GM23338 (cell line): ENCODE results near the gene OARD1. TPM values are rescaled to one million over a fixed set of nuclear protein-coding genes. Genes with fewer than 3 reads are reported as not detected.

Source experiments
- ATAC-seq: fragments of 200-7000 bp; cut with Tn5 transposase; 3 replicates; pipeline ENCODE4 v1.9.1; 2020
- DNase-seq: peaks from one replicate; pipeline ENCODE4 v3.0.0-alpha.2; 2015; ENCODE audit warnings: low spot score
- H2AFZ ChIP-seq: fragments of 200-600 bp; sonication (generic); 2 replicates; pipeline ENCODE4 v1.8.0; 2016; ENCODE audit warnings: antibody characterized with exemption, mild to moderate bottlenecking, moderate library complexity
- H3F3A ChIP-seq: fragments of 200-600 bp; sonication (generic); replicated peaks from 2 replicates; pipeline ENCODE4 v1.8.0; 2017; ENCODE audit warnings: antibody characterized with exemption, mixed run types, low read depth
- H3K27ac ChIP-seq: fragments of 200-600 bp; sonication (generic); 2 replicates; pipeline ENCODE4 v1.6.1; 2016; ENCODE audit warnings: low read depth
- H3K27me3 ChIP-seq: fragments of 200-600 bp; sonication (generic); 2 replicates; pipeline ENCODE4 v1.8.0; 2016; ENCODE audit warnings: mild to moderate bottlenecking, mixed run types, moderate library complexity; ENCODE audit not compliant: insufficient read depth
- H3K36me3 ChIP-seq: fragments of 200-600 bp; sonication (generic); 2 replicates; pipeline ENCODE4 v1.8.0; 2016; ENCODE audit warnings: mild to moderate bottlenecking; ENCODE audit not compliant: insufficient read depth
- H3K4me1 ChIP-seq: fragments of 200-600 bp; sonication (generic); 2 replicates; pipeline ENCODE4 v1.8.0; 2016; ENCODE audit warnings: mild to moderate bottlenecking, moderate library complexity; ENCODE audit not compliant: insufficient read depth
- H3K4me2 ChIP-seq: fragments of 200-600 bp; sonication (generic); 2 replicates; pipeline ENCODE4 v1.7.1; 2017; ENCODE audit warnings: mixed run types
- H3K4me3 ChIP-seq: fragments of 200-600 bp; sonication (generic); 2 replicates; pipeline ENCODE4 v1.6.1; 2016; ENCODE audit warnings: mixed run types
- H3K79me2 ChIP-seq: fragments of 200-600 bp; sonication (generic); replicated peaks from 2 replicates; pipeline ENCODE4 v1.8.0; 2017; ENCODE audit warnings: mild to moderate bottlenecking; ENCODE audit not compliant: insufficient read depth
- H3K9me2 ChIP-seq: fragments of 200-600 bp; sonication (generic); 2 replicates; pipeline ENCODE4 v1.8.0; 2017; ENCODE audit not compliant: insufficient read depth
- H4K20me1 ChIP-seq: fragments of 200-600 bp; sonication (generic); replicated peaks from 2 replicates; pipeline ENCODE4 v1.8.0; 2017; ENCODE audit warnings: mild to moderate bottlenecking; ENCODE audit not compliant: insufficient read depth
- H3K27ac Mint-ChIP-seq: 2 replicates; pipeline ENCODE4 v1.8.0; 2020; ENCODE audit warnings: inconsistent platforms, mild to moderate bottlenecking, moderate library complexity, mixed read lengths
- H3K27me3 Mint-ChIP-seq: 3 replicates; pipeline ENCODE4 v1.8.0; 2022; ENCODE audit warnings: low read depth, mild to moderate bottlenecking, moderate library complexity, mixed read lengths, inconsistent platforms; ENCODE audit not compliant: insufficient read depth, poor library complexity
- H3K36me3 Mint-ChIP-seq: 3 replicates; pipeline ENCODE4 v1.8.0; 2021; ENCODE audit warnings: low read depth, mild to moderate bottlenecking, inconsistent platforms, moderate library complexity, mixed read lengths
- H3K4me1 Mint-ChIP-seq: 3 replicates; pipeline ENCODE4 v1.8.0; 2020; ENCODE audit warnings: mild to moderate bottlenecking, inconsistent platforms, mixed read lengths
- H3K4me3 Mint-ChIP-seq: 3 replicates; pipeline ENCODE4 v1.8.0; 2021; ENCODE audit warnings: moderate library complexity, mild to moderate bottlenecking, inconsistent platforms, mixed read lengths
- H3K9me3 Mint-ChIP-seq: 3 replicates; pipeline ENCODE4 v1.8.0; 2020; ENCODE audit warnings: moderate library complexity, mild to moderate bottlenecking, inconsistent platforms, mixed read lengths
- CREB1 ChIP-seq: fragments of 250-450 bp; sonication (Bioruptor Pico); IDR thresholded peaks from 2 replicates; pipeline ENCODE4 v1.5.0; 2020; ENCODE audit warnings: low read depth, mild to moderate bottlenecking, moderate library complexity
- EZH2 ChIP-seq: fragments of 200-600 bp; sonication (generic); IDR thresholded peaks from one replicate; pipeline ENCODE4 v1.8.0; 2017; ENCODE audit warnings: antibody characterized with exemption, mild to moderate bottlenecking, low read depth; ENCODE audit not compliant: unreplicated experiment
- EZH2phosphoT487 ChIP-seq: fragments of 200-600 bp; sonication (generic); IDR thresholded peaks from one replicate; pipeline ENCODE4 v1.8.1; 2018; ENCODE audit warnings: antibody characterized with exemption; ENCODE audit not compliant: unreplicated experiment
- JUNB ChIP-seq: IDR thresholded peaks from one replicate; pipeline ENCODE4 v1.6.1; 2016; ENCODE audit warnings: antibody characterized with exemption; ENCODE audit not compliant: unreplicated experiment
- NANOG ChIP-seq: IDR thresholded peaks from 2 replicates; pipeline ENCODE4 v1.6.1; 2016; ENCODE audit warnings: antibody characterized with exemption, borderline replicate concordance
- POLR2AphosphoS5 ChIP-seq: IDR thresholded peaks from 2 replicates; pipeline ENCODE4 v1.6.1; 2016; ENCODE audit warnings: antibody characterized with exemption, low read depth
- STAT1 ChIP-seq: IDR thresholded peaks from one replicate; pipeline ENCODE4 v1.6.1; 2016; ENCODE audit warnings: antibody characterized with exemption; ENCODE audit not compliant: unreplicated experiment
- ZNF114 ChIP-seq: fragments of 250-450 bp; sonication (Bioruptor Pico); IDR thresholded peaks from 2 replicates; pipeline ENCODE4 v1.5.0; 2020; ENCODE audit warnings: mild to moderate bottlenecking, moderate library complexity
- ZNF331 ChIP-seq: fragments of 250-450 bp; sonication (Bioruptor Pico); IDR thresholded peaks from 2 replicates; pipeline ENCODE4 v1.5.0; 2020; ENCODE audit warnings: low read depth, mild to moderate bottlenecking, moderate library complexity
- polyA plus RNA-seq: library from polyadenylated mRNA; unstranded; fragments of >200 nt; fragmentation: Nextera tagmentation; extraction: Ambion mirVana; gene quantifications from 2 replicates; pipeline ENCODE4 v1.2.1, GENCODE V29; 2016
- total RNA-seq: library from RNA; depleted of rRNA; stranded (reverse); fragments of >200 nt; shearing (Covaris generic); gene quantifications from 2 replicates; pipeline ENCODE4 v1.2.3, GENCODE V29; 2014
- TF ChIP-seq, protein P1 (sequence below): fragments of 250-450 bp; sonication (Bioruptor Pico); IDR thresholded peaks from 2 replicates; pipeline ENCODE4 v1.5.0; 2020; ENCODE audit warnings: mild to moderate bottlenecking, moderate library complexity
- TF ChIP-seq, protein P2 (sequence below): IDR thresholded peaks from 2 replicates; pipeline ENCODE4 v1.6.1; 2016; ENCODE audit warnings: antibody characterized with exemption
- TF ChIP-seq, protein P3 (sequence below), 2 experiments: fragments of 200-600 bp in 1 of 2; sonication (generic) in 1 of 2; conservative IDR thresholded peaks; 2 replicates each; pipeline versions ENCODE4 v1.5.1 to v1.6.1; 2016 to 2017; ENCODE audit warnings: antibody characterized with exemption in 2 of 2, low read depth in 2 of 2, mild to moderate bottlenecking in 2 of 2, moderate library complexity in 1 of 2
- TF ChIP-seq, protein P4 (sequence below): IDR thresholded peaks from one replicate; pipeline ENCODE4 v1.6.1; 2018; ENCODE audit warnings: antibody characterized with exemption; ENCODE audit not compliant: unreplicated experiment

OARD1 gene
- total and polyA plus RNA-seq, 2 experiments from 2014 or later, result 25.9 to 60.8 TPM

DNA sequence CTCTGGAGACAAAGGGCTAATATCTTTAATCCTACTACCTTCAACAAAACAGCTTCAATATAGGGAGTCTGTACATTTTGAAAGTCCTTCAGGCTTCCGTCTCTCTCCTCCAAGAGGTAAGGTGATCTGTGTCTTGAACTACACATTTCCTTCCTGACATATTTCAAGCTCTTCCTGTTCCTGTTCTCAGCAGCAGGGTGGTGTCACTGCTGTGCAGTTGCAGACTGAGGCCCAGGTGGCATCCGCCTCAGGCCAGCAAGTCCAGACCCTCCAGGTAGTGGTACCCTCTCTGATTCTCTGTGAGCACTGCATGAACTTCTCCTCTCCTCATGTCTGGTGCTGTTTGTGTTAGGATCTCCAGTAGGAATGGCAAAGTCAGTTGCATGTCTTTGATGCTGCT, 8.5 kb upstream of the OARD1 start:
- Histone ChIP-seq H3K27ac (no peak overlapping the region), H3K4me2 (no peak overlapping the region), H2AFZ (no peak overlapping the region), H4K20me1 (peaks cover 35% of the 10 kb centered on the region), H3F3A (no peaks in the 10 kb centered on the region), H3K79me2 (peaks cover 99% of the 10 kb centered on the region), H3K27me3 (no peaks in the 10 kb centered on the region), H3K9me2 (no peaks in the 10 kb centered on the region), H3K4me1 (peaks cover 8% of the 10 kb centered on the region), H3K4me3 (no peak overlapping the region), H3K36me3 (peaks cover 55% of the 10 kb centered on the region)
- no peaks in the 10 kb centered on the region for H3K9me3 Mint-ChIP-seq
- DNase-seq (no peak), ATAC-seq (no peak)
- H3K4me3 Mint-ChIP-seq, result no peak overlapping the region
- peaks cover 8% of the 10 kb centered on the region for H3K4me1 Mint-ChIP-seq
- peaks cover 51% of the 10 kb centered on the region for H3K36me3 Mint-ChIP-seq
- no peak overlapping the region for H3K27ac Mint-ChIP-seq
- no peaks in the 10 kb centered on the region for H3K27me3 Mint-ChIP-seq
- TF ChIP-seq POLR2AphosphoS5, result no peak
- TF ChIP-seq, protein P1, sequence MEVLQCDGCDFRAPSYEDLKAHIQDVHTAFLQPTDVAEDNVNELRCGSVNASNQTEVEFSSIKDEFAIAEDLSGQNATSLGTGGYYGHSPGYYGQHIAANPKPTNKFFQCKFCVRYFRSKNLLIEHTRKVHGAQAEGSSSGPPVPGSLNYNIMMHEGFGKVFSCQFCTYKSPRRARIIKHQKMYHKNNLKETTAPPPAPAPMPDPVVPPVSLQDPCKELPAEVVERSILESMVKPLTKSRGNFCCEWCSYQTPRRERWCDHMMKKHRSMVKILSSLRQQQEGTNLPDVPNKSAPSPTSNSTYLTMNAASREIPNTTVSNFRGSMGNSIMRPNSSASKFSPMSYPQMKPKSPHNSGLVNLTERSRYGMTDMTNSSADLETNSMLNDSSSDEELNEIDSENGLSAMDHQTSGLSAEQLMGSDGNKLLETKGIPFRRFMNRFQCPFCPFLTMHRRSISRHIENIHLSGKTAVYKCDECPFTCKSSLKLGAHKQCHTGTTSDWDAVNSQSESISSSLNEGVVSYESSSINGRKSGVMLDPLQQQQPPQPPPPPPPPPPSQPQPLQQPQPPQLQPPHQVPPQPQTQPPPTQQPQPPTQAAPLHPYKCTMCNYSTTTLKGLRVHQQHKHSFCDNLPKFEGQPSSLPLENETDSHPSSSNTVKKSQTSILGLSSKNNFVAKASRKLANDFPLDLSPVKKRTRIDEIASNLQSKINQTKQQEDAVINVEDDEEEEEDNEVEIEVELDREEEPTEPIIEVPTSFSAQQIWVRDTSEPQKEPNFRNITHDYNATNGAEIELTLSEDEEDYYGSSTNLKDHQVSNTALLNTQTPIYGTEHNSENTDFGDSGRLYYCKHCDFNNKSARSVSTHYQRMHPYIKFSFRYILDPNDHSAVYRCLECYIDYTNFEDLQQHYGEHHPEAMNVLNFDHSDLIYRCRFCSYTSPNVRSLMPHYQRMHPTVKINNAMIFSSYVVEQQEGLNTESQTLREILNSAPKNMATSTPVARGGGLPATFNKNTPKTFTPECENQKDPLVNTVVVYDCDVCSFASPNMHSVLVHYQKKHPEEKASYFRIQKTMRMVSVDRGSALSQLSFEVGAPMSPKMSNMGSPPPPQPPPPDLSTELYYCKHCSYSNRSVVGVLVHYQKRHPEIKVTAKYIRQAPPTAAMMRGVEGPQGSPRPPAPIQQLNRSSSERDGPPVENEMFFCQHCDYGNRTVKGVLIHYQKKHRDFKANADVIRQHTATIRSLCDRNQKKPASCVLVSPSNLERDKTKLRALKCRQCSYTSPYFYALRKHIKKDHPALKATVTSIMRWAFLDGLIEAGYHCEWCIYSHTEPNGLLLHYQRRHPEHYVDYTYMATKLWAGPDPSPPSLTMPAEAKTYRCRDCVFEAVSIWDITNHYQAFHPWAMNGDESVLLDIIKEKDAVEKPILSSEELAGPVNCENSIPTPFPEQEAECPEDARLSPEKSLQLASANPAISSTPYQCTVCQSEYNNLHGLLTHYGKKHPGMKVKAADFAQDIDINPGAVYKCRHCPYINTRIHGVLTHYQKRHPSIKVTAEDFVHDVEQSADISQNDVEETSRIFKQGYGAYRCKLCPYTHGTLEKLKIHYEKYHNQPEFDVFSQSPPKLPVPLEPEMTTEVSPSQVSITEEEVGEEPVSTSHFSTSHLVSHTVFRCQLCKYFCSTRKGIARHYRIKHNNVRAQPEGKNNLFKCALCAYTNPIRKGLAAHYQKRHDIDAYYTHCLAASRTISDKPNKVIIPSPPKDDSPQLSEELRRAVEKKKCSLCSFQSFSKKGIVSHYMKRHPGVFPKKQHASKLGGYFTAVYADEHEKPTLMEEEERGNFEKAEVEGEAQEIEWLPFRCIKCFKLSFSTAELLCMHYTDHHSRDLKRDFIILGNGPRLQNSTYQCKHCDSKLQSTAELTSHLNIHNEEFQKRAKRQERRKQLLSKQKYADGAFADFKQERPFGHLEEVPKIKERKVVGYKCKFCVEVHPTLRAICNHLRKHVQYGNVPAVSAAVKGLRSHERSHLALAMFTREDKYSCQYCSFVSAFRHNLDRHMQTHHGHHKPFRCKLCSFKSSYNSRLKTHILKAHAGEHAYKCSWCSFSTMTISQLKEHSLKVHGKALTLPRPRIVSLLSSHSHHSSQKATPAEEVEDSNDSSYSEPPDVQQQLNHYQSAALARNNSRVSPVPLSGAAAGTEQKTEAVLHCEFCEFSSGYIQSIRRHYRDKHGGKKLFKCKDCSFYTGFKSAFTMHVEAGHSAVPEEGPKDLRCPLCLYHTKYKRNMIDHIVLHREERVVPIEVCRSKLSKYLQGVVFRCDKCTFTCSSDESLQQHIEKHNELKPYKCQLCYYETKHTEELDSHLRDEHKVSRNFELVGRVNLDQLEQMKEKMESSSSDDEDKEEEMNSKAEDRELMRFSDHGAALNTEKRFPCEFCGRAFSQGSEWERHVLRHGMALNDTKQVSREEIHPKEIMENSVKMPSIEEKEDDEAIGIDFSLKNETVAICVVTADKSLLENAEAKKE (CRISPR knock-in tag), result no peak
- no peak for TF ChIP-seq ZNF331 (CRISPR knock-in tag)
- TF ChIP-seq ZNF114 (CRISPR knock-in tag), result no peak
- TF ChIP-seq NANOG, result no peak
- TF ChIP-seq, protein P2, sequence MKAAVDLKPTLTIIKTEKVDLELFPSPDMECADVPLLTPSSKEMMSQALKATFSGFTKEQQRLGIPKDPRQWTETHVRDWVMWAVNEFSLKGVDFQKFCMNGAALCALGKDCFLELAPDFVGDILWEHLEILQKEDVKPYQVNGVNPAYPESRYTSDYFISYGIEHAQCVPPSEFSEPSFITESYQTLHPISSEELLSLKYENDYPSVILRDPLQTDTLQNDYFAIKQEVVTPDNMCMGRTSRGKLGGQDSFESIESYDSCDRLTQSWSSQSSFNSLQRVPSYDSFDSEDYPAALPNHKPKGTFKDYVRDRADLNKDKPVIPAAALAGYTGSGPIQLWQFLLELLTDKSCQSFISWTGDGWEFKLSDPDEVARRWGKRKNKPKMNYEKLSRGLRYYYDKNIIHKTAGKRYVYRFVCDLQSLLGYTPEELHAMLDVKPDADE, result no peak
- no peak for TF ChIP-seq EZH2
- TF ChIP-seq EZH2phosphoT487, result no peak
- TF ChIP-seq STAT1, result no peak
- TF ChIP-seq, protein P3, sequence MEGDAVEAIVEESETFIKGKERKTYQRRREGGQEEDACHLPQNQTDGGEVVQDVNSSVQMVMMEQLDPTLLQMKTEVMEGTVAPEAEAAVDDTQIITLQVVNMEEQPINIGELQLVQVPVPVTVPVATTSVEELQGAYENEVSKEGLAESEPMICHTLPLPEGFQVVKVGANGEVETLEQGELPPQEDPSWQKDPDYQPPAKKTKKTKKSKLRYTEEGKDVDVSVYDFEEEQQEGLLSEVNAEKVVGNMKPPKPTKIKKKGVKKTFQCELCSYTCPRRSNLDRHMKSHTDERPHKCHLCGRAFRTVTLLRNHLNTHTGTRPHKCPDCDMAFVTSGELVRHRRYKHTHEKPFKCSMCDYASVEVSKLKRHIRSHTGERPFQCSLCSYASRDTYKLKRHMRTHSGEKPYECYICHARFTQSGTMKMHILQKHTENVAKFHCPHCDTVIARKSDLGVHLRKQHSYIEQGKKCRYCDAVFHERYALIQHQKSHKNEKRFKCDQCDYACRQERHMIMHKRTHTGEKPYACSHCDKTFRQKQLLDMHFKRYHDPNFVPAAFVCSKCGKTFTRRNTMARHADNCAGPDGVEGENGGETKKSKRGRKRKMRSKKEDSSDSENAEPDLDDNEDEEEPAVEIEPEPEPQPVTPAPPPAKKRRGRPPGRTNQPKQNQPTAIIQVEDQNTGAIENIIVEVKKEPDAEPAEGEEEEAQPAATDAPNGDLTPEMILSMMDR (conservative IDR thresholded peaks at IDR 0.05; ENCODE audit: low read depth in 2 of 2), result no peak
- TF ChIP-seq CREB1 (CRISPR knock-in tag), result no peak
- TF ChIP-seq JUNB, result no peak
- TF ChIP-seq, protein P4, sequence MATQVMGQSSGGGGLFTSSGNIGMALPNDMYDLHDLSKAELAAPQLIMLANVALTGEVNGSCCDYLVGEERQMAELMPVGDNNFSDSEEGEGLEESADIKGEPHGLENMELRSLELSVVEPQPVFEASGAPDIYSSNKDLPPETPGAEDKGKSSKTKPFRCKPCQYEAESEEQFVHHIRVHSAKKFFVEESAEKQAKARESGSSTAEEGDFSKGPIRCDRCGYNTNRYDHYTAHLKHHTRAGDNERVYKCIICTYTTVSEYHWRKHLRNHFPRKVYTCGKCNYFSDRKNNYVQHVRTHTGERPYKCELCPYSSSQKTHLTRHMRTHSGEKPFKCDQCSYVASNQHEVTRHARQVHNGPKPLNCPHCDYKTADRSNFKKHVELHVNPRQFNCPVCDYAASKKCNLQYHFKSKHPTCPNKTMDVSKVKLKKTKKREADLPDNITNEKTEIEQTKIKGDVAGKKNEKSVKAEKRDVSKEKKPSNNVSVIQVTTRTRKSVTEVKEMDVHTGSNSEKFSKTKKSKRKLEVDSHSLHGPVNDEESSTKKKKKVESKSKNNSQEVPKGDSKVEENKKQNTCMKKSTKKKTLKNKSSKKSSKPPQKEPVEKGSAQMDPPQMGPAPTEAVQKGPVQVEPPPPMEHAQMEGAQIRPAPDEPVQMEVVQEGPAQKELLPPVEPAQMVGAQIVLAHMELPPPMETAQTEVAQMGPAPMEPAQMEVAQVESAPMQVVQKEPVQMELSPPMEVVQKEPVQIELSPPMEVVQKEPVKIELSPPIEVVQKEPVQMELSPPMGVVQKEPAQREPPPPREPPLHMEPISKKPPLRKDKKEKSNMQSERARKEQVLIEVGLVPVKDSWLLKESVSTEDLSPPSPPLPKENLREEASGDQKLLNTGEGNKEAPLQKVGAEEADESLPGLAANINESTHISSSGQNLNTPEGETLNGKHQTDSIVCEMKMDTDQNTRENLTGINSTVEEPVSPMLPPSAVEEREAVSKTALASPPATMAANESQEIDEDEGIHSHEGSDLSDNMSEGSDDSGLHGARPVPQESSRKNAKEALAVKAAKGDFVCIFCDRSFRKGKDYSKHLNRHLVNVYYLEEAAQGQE, result no peak
